ENCODE data around the gene ZFYVE21.

The ZFYVE21 gene

GRCh38 chr14:103738166-103738565 lies 22.6 kb downstream of the ZFYVE21 start:
- no peak overlapping the region for H3K23ac ChIP-seq (ENCODE audit: low read length)
- H2AFZ ChIP-seq (ENCODE audit: insufficient read depth, low read length, poor library complexity) = no peak overlapping the region

GRCh38 chr14:103738701-103739451 lies 23.3 kb downstream of the ZFYVE21 start:
- Histone ChIP-seq H4K12ac (ENCODE audit: low read depth, low read length) (no peak overlapping the region), H3K36me3 (ENCODE audit: control insufficient read depth in 1 of 2, insufficient read depth in 2 of 2, low read length in 2 of 2) (peaks cover 28% of the 10 kb centered on the region in 2 experiments), H2BK120ac (ENCODE audit: insufficient read depth, low read length, poor library complexity) (no peak overlapping the region), H2BK5ac (ENCODE audit: low read depth, low read length, poor library complexity) (no peak overlapping the region), H3K4me3 (ENCODE audit: low read depth, low read length) (no peak overlapping the region), H4K8ac (ENCODE audit: low read depth, low read length) (no peak overlapping the region), H2AK5ac (ENCODE audit: low read length) (no peak overlapping the region), H3K4me1 (ENCODE audit: control insufficient read depth in 1 of 2, insufficient read depth in 2 of 2, low read length in 2 of 2) (peaks cover 34 to 41% of the 10 kb centered on the region in 2 experiments), H3K27me3 (ENCODE audit: insufficient read depth, low read length) (no peaks in the 10 kb centered on the region), H3K79me2 (ENCODE audit: control insufficient read depth, insufficient read depth, low read length, poor library complexity) (peaks cover 3% of the 10 kb centered on the region), H3K27ac (ENCODE audit: low read depth, low read length) (no peak overlapping the region), H3K9ac (ENCODE audit: low read length) (no peak overlapping the region), H3K18ac (ENCODE audit: low read length) (no peak overlapping the region), H2BK12ac (ENCODE audit: low read length) (no peak overlapping the region), H3K4ac (ENCODE audit: low read depth, low read length) (no peak overlapping the region), H3K23ac (ENCODE audit: low read length) (no peak overlapping the region), H3K79me1 (ENCODE audit: low read length) (peaks cover 13% of the 10 kb centered on the region), H4K91ac (ENCODE audit: low read depth, low read length) (no peak overlapping the region), H3K4me2 (ENCODE audit: low read length) (no peak overlapping the region), H3K14ac (ENCODE audit: low read length) (no peak overlapping the region), H2AFZ (ENCODE audit: insufficient read depth, low read length, poor library complexity) (no peak overlapping the region), H3K9me3 (ENCODE audit: insufficient read depth, low read depth, low read length) (peaks cover 1% of the 10 kb centered on the region)
- no CpG with 5 or more reads among the region's 34 CpGs for WGBS (ENCODE audit: extremely low coverage, insufficient coverage, insufficient read length)
- no peak for DNase-seq

More at GRCh38 chr14:103738166-103738565, 22.6 kb downstream of the ZFYVE21 start:
- no peak overlapping the region for H4K12ac ChIP-seq (ENCODE audit: low read depth, low read length)
- WGBS (ENCODE audit: extremely low coverage, insufficient coverage, insufficient read length) = no CpG with 5 or more reads among the region's 10 CpGs
- H2BK12ac ChIP-seq (ENCODE audit: low read length) = no peak overlapping the region
- H3K4ac ChIP-seq (ENCODE audit: low read depth, low read length) = no peak overlapping the region
- no peak overlapping the region for H3K27ac ChIP-seq (ENCODE audit: low read depth, low read length)
- peaks cover 1% of the 10 kb centered on the region for H3K9me3 ChIP-seq (ENCODE audit: insufficient read depth, low read depth, low read length)
- no peak overlapping the region for H2AK5ac ChIP-seq (ENCODE audit: low read length)
- H3K4me1 ChIP-seq (ENCODE audit: control insufficient read depth in 1 of 2, insufficient read depth in 2 of 2, low read length in 2 of 2) = peaks cover 37 to 45% of the 10 kb centered on the region in 2 experiments
- no peak overlapping the region for H2BK120ac ChIP-seq (ENCODE audit: insufficient read depth, low read length, poor library complexity)
- no peak overlapping the region for H2BK5ac ChIP-seq (ENCODE audit: low read depth, low read length, poor library complexity)
- peaks cover 28 to 31% of the 10 kb centered on the region in 2 experiments for H3K36me3 ChIP-seq (ENCODE audit: control insufficient read depth in 1 of 2, insufficient read depth in 2 of 2, low read length in 2 of 2)
- no peak overlapping the region for H3K4me2 ChIP-seq (ENCODE audit: low read length)
- no peaks in the 10 kb centered on the region for H3K27me3 ChIP-seq (ENCODE audit: insufficient read depth, low read length)
- H4K8ac ChIP-seq (ENCODE audit: low read depth, low read length) = no peak overlapping the region
- H3K18ac ChIP-seq (ENCODE audit: low read length) = no peak overlapping the region
- H3K4me3 ChIP-seq (ENCODE audit: low read depth, low read length) = no peak overlapping the region
- H4K91ac ChIP-seq (ENCODE audit: low read depth, low read length) = no peak overlapping the region
- H3K14ac ChIP-seq (ENCODE audit: low read length) = no peak overlapping the region
- peaks cover 13% of the 10 kb centered on the region for H3K79me1 ChIP-seq (ENCODE audit: low read length)
- no peak for DNase-seq
- peaks cover 3% of the 10 kb centered on the region for H3K79me2 ChIP-seq (ENCODE audit: control insufficient read depth, insufficient read depth, low read length, poor library complexity)
- no peak overlapping the region for H3K9ac ChIP-seq (ENCODE audit: low read length)

- H3K4ac ChIP-seq (ENCODE audit: low read depth, low read length) = no peak overlapping the region
- WGBS (ENCODE audit: extremely low coverage, insufficient coverage, insufficient read length) = no CpG with 5 or more reads among the region's 6 CpGs
- no peak overlapping the region for H3K4me2 ChIP-seq (ENCODE audit: low read length)
These were observed 23.8 kb downstream of the ZFYVE21 start for GRCh38 chr14:103739466-103739792.

GRCh38 chr14:103739793-103740501 lies 24.3 kb downstream of the ZFYVE21 start:
- Histone ChIP-seq H2BK5ac (ENCODE audit: low read depth, low read length, poor library complexity) (no peak overlapping the region), H2AFZ (ENCODE audit: insufficient read depth, low read length, poor library complexity) (no peak overlapping the region), H3K4me3 (ENCODE audit: low read depth, low read length) (no peak overlapping the region), H3K23ac (ENCODE audit: low read length) (no peak overlapping the region), H3K79me2 (ENCODE audit: control insufficient read depth, insufficient read depth, low read length, poor library complexity) (peaks cover 3% of the 10 kb centered on the region), H3K79me1 (ENCODE audit: low read length) (peaks cover 9% of the 10 kb centered on the region), H3K14ac (ENCODE audit: low read length) (no peak overlapping the region), H4K91ac (ENCODE audit: low read depth, low read length) (no peak overlapping the region), H2BK120ac (ENCODE audit: insufficient read depth, low read length, poor library complexity) (no peak overlapping the region), H3K9ac (ENCODE audit: low read length) (no peak overlapping the region), H3K4me2 (ENCODE audit: low read length) (no peak overlapping the region), H4K12ac (ENCODE audit: low read depth, low read length) (no peak overlapping the region), H3K18ac (ENCODE audit: low read length) (no peak overlapping the region), H2BK12ac (ENCODE audit: low read length) (no peak overlapping the region), H3K36me3 (ENCODE audit: control insufficient read depth in 1 of 2, insufficient read depth in 2 of 2, low read length in 2 of 2) (peaks cover 24% of the 10 kb centered on the region in 2 experiments), H2AK5ac (ENCODE audit: low read length) (no peak overlapping the region), H3K4ac (ENCODE audit: low read depth, low read length) (no peak overlapping the region), H3K27ac (ENCODE audit: low read depth, low read length) (no peak overlapping the region), H3K27me3 (ENCODE audit: insufficient read depth, low read length) (no peaks in the 10 kb centered on the region), H3K9me3 (ENCODE audit: insufficient read depth, low read depth, low read length) (peaks cover 1% of the 10 kb centered on the region), H4K8ac (ENCODE audit: low read depth, low read length) (no peak overlapping the region), H3K4me1 (ENCODE audit: control insufficient read depth in 1 of 2, insufficient read depth in 2 of 2, low read length in 2 of 2) (peaks cover 26 to 32% of the 10 kb centered on the region in 2 experiments)
- DNase-seq = no peak
- no CpG with 5 or more reads among the region's 30 CpGs for WGBS (ENCODE audit: extremely low coverage, insufficient coverage, insufficient read length)

More at GRCh38 chr14:103739466-103739792, 23.8 kb downstream of the ZFYVE21 start:
- Histone ChIP-seq H3K27ac (ENCODE audit: low read depth, low read length) (no peak overlapping the region), H3K9me3 (ENCODE audit: insufficient read depth, low read depth, low read length) (peaks cover 1% of the 10 kb centered on the region), H2BK12ac (ENCODE audit: low read length) (no peak overlapping the region), H3K27me3 (ENCODE audit: insufficient read depth, low read length) (no peaks in the 10 kb centered on the region), H2BK5ac (ENCODE audit: low read depth, low read length, poor library complexity) (no peak overlapping the region), H2AK5ac (ENCODE audit: low read length) (no peak overlapping the region), H3K14ac (ENCODE audit: low read length) (no peak overlapping the region), H4K91ac (ENCODE audit: low read depth, low read length) (no peak overlapping the region), H3K23ac (ENCODE audit: low read length) (no peak overlapping the region), H2BK120ac (ENCODE audit: insufficient read depth, low read length, poor library complexity) (no peak overlapping the region), H4K12ac (ENCODE audit: low read depth, low read length) (no peak overlapping the region), H3K36me3 (ENCODE audit: control insufficient read depth in 1 of 2, insufficient read depth in 2 of 2, low read length in 2 of 2) (peaks cover 26% of the 10 kb centered on the region in 2 experiments), H3K79me2 (ENCODE audit: control insufficient read depth, insufficient read depth, low read length, poor library complexity) (peaks cover 3% of the 10 kb centered on the region), H3K9ac (ENCODE audit: low read length) (no peak overlapping the region), H3K79me1 (ENCODE audit: low read length) (peaks cover 9% of the 10 kb centered on the region), H4K8ac (ENCODE audit: low read depth, low read length) (no peak overlapping the region), H3K4me3 (ENCODE audit: low read depth, low read length) (no peak overlapping the region), H2AFZ (ENCODE audit: insufficient read depth, low read length, poor library complexity) (no peak overlapping the region), H3K18ac (ENCODE audit: low read length) (no peak overlapping the region), H3K4me1 (ENCODE audit: control insufficient read depth in 1 of 2, insufficient read depth in 2 of 2, low read length in 2 of 2) (peaks cover 32 to 36% of the 10 kb centered on the region in 2 experiments)
- DNase-seq = no peak
